Heart right ventricle (tissue), 16 donors: ENCODE results near the gene PLTP. TPM values are rescaled to one million over a fixed set of nuclear protein-coding genes. Genes with fewer than 3 reads are reported as not detected.

ENCODE experiments used
- ATAC-seq, 8 donors: fragments of 200-7000 bp; cut with Tn5 transposase; one replicate each; pipeline ENCODE4 v1.9.1; 2020; ENCODE audit warnings: mild to moderate bottlenecking in 8 of 8, moderate library complexity in 8 of 8, moderate number of reproducible peaks in 1 of 8
- DNase-seq, 2 donors: peaks; one replicate each; pipeline ENCODE4 v3.0.0-alpha.2; 2020
- H3K27ac ChIP-seq, 10 donors: fragments of 200-600 bp; sonication (generic) in 2 of 10; one replicate each; pipeline versions ENCODE4 v1.5.0 to v1.8.0; 2020 to 2022; ENCODE audit warnings: mild to moderate bottlenecking in 3 of 10
- H3K27me3 ChIP-seq, 7 donors: fragments of 200-600 bp; one replicate each; pipeline ENCODE4 v1.8.0; 2021 to 2022; ENCODE audit warnings: mild to moderate bottlenecking in 2 of 7
- H3K36me3 ChIP-seq, 9 donors: fragments of 200-600 bp; sonication (generic) in 1 of 9; one replicate each; pipeline versions ENCODE4 v1.5.0 to v1.8.0; 2020 to 2022; ENCODE audit warnings: mild to moderate bottlenecking in 2 of 9
- H3K4me1 ChIP-seq, 9 donors: fragments of 200-600 bp; sonication (generic) in 1 of 9; one replicate each; pipeline versions ENCODE4 v1.5.0 to v1.8.0; 2020 to 2022; ENCODE audit warnings: mild to moderate bottlenecking in 4 of 9
- H3K4me3 ChIP-seq, 10 donors: fragments of 200-600 bp; sonication (generic) in 2 of 10; one replicate each; pipeline versions ENCODE4 v1.5.0 to v1.8.0; 2020 to 2022; ENCODE audit warnings: mild to moderate bottlenecking in 7 of 10, moderate library complexity in 2 of 10
- H3K9me3 ChIP-seq, 11 donors: fragments of 200-600 bp in 10 of 11; sonication (generic) in 2 of 11; one replicate each; pipeline versions ENCODE4 v1.5.0 to v1.8.0; 2013 to 2022; ENCODE audit warnings: mild to moderate bottlenecking in 2 of 11, control low read depth in 1 of 11, moderate library complexity in 1 of 11
- WGBS, 2 donors: extraction: QIAGEN DNeasy Blood & Tissue Kit; methylation state at CpG; one replicate each; pipeline ENCODE4 v1.1.7; 2013; ENCODE audit warnings: inconsistent platforms in 1 of 2; 5-methylcytosine and 5-hydroxymethylcytosine counted together
- intact Hi-C, 10 donors: fragments of 100-400 bp; cut with DNase I; formaldehyde crosslinking; loops; one replicate each; pipeline versions ENCODE4 v1.11.1 to v1.14.2; 2022
- polyA plus RNA-seq, 2 donors: library from polyadenylated mRNA; stranded (reverse); fragments of 200-250 nt; gene quantifications; one replicate each; pipeline ENCODE4 v1.2.3, GENCODE V29; 2013
- total RNA-seq, 10 donors: library from RNA; stranded (reverse); fragmentation: NEBNext Ultra II Directional in 3 of 10; extraction: Animal tissue kit (Norgen Biotek cat#: 25700) in 3 of 10; gene quantifications; one replicate each; pipeline versions ENCODE4 v1.2.1 to v1.2.4, GENCODE V29; 2021 to 2023
- TF ChIP-seq, protein P1 (sequence below), 9 donors: fragments of 200-600 bp; sonication (generic) in 2 of 9; IDR thresholded peaks; one replicate each; pipeline versions ENCODE4 v1.5.0 to v1.8.0; 2021 to 2022; ENCODE audit warnings: antibody characterized with exemption in 9 of 9, mild to moderate bottlenecking in 5 of 9, moderate library complexity in 1 of 9
- donor health status: Arrhythmogenic right ventricular cardiomyopathy.
- donor health status: ischemic (EF 13 %, LVEDD 7.1; RV severe dilation, severe dysfunction).
- donor health status: healthy with polysubstance abuse.
- donor health status: DM: no; HTN: yes; CAD: no.
- donor health status: DM: no; HTN: no; CAD: no.
- donor health status: ischemic (EF 25% LVEDD 6.9; RV normal size, moderate dysfunction).
- donor health status: ischemic (EF 25% LVEDD 5.7; RV mildly dilated, moderate dysfunction).
- donor health status: healthy.
- donor health status: DM: yes; HTN: yes; CAD: no.
- donor health status: Ischemic cardiomyopathy.
- donor health status: ischemic (EF 35%, LVEDD 5.7; RV mildly dilated, moderate dysfunction).
- donor health status: nonischemic (EF 11% LVEDD 7.7; RV severe dilation, severe dysfunction).
- donor health status: DM: yes; HTN: yes; CAD: no.
- donor health status: PGD.
- donor health status: ischemic (EF 29% LVEDD 5.4; RV normal size, mild dysfunction).
- donor health status: nonischemic (EF 23%, LVEDD 6.1; RV moderate dilation, normal function).

PLTP gene
- total and polyA plus RNA-seq, 12 donors = 10.7 to 230 (median 40.4) TPM

- H3K27ac ChIP-seq = peak overlapping the region; percentile 54 to 86 (median 79)
- intact Hi-C loops = no loop called here
- H3K4me3 ChIP-seq = no peak overlapping the region
- WGBS, 2 donors = 87 to 89% methylated on average over 12 of the region's 12 CpGs
- H3K36me3 ChIP-seq = no peaks in the 10 kb centered on the region
- H3K9me3 ChIP-seq = no peaks in the 10 kb centered on the region
- TF ChIP-seq, protein P1, sequence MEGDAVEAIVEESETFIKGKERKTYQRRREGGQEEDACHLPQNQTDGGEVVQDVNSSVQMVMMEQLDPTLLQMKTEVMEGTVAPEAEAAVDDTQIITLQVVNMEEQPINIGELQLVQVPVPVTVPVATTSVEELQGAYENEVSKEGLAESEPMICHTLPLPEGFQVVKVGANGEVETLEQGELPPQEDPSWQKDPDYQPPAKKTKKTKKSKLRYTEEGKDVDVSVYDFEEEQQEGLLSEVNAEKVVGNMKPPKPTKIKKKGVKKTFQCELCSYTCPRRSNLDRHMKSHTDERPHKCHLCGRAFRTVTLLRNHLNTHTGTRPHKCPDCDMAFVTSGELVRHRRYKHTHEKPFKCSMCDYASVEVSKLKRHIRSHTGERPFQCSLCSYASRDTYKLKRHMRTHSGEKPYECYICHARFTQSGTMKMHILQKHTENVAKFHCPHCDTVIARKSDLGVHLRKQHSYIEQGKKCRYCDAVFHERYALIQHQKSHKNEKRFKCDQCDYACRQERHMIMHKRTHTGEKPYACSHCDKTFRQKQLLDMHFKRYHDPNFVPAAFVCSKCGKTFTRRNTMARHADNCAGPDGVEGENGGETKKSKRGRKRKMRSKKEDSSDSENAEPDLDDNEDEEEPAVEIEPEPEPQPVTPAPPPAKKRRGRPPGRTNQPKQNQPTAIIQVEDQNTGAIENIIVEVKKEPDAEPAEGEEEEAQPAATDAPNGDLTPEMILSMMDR (IDR thresholded peaks at IDR 0.05) = no peak
- DNase-seq (no peak), ATAC-seq (peak in 1 of 8 donors; percentile 5)
- peaks cover 5 to 84% (median 54%) of the 10 kb centered on the region in 9 donors for H3K4me1 ChIP-seq
- no peaks in the 10 kb centered on the region for H3K27me3 ChIP-seq
Measured at GRCh38 chr20:45918779-45919537, 7.0 kb upstream of the PLTP start.

DNA sequence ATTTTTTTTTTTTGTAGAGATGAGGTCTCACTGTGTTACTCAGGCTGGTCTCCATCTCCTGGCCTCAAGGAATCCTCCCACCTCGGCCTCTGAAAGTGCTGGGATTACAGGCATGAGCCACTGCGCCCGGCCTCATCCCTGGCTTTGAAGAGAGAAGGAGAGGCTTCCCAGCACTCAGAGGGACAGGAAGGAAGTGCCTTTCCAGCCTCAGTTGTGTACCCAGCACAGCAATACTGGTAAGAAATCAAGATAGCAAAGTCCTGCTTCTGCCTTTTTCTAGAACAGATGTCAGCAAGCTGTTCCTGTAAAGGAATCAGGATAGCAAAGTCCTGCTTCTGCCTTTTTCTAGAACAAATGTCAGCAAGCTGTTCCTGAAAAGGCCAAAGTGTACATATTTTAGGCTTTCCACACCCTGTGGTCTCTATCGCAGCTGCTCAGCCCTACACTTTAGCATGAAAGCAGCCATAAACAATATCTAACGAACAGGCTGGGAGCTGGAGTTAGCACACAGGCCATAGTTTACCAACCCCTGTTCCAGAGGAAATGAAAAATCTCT is 6.3 kb upstream of the PLTP start:
- Histone ChIP-seq H3K4me3 (no peak overlapping the region), H3K27me3 (no peaks in the 10 kb centered on the region), H3K36me3 (no peaks in the 10 kb centered on the region), H3K4me1 (peaks cover 5 to 84% (median 47%) of the 10 kb centered on the region in 9 donors), H3K27ac (peak overlapping the region; percentile 54 to 86 (median 79)), H3K9me3 (no peaks in the 10 kb centered on the region)
- peak in 7 of 8 donors; percentile 20 to 63 (median 43) for ATAC-seq
- intact Hi-C loops = no loop called here
- TF ChIP-seq, protein P1 (IDR thresholded peaks at IDR 0.05) = no peak
- DNase-seq = no peak
- WGBS, 2 donors = 59 to 62% methylated on average over 5 of the region's 5 CpGs

- WGBS, 2 donors = 52 to 61% methylated on average over 5 of the region's 5 CpGs
- DNase-seq (peak in 1 of 2 donors; percentile 58), ATAC-seq (peak in 7 of 8 donors; percentile 5 to 63 (median 36))
- Histone ChIP-seq H3K4me1 (peaks cover 5 to 86% (median 46%) of the 10 kb centered on the region in 9 donors), H3K4me3 (no peak overlapping the region), H3K36me3 (no peaks in the 10 kb centered on the region), H3K27ac (peak overlapping the region; percentile 50 to 86 (median 79)), H3K27me3 (no peaks in the 10 kb centered on the region), H3K9me3 (no peaks in the 10 kb centered on the region)
- intact Hi-C loops = no loop called here
- TF ChIP-seq, protein P1 (IDR thresholded peaks at IDR 0.05) = no peak
Measured at GRCh38 chr20:45917790-45918141, 5.8 kb upstream of the PLTP start.

DNA sequence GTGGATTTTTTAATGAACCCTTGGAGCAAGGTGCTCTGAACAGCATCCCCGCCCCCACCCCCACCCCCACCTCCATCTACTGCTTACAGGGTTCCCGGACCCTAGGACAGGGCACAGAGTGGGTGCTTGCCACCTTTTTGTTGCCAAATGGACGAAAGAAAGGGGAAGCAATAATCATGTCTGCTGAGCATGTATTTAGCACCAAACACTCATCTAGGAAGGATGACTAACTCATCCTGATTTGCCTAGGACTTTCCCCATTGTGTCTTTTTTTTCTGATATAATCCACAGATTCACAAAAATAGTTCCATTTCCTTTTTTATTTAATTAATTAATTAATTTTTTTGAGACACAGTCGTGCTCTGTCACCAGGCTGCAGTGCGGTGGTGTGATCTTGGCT is 1.2 kb upstream of the PLTP start:
- H3K27ac ChIP-seq = peak overlapping the region in 3 of 10 donors; percentile 83 to 84 (median 83)
- WGBS, 2 donors = 50 to 56% methylated on average over 5 of the region's 5 CpGs

More for the DNA sequence above, 1.2 kb upstream of the PLTP start:
- intact Hi-C loops = no loop called here
- Histone ChIP-seq H3K27me3 (peaks cover 0 to 11% (median 0%) of the 10 kb centered on the region in 7 donors), H3K36me3 (peaks cover 0 to 17% (median 0%) of the 10 kb centered on the region in 9 donors), H3K9me3 (no peaks in the 10 kb centered on the region), H3K4me3 (no peak overlapping the region), H3K4me1 (peaks cover 6 to 73% (median 32%) of the 10 kb centered on the region in 9 donors)
- ATAC-seq = no peak
- TF ChIP-seq, protein P1 (IDR thresholded peaks at IDR 0.05) = no peak
- DNase-seq = no peak
